ENCODE data around the gene EXOC6B.

EXOC6B gene

DNA sequence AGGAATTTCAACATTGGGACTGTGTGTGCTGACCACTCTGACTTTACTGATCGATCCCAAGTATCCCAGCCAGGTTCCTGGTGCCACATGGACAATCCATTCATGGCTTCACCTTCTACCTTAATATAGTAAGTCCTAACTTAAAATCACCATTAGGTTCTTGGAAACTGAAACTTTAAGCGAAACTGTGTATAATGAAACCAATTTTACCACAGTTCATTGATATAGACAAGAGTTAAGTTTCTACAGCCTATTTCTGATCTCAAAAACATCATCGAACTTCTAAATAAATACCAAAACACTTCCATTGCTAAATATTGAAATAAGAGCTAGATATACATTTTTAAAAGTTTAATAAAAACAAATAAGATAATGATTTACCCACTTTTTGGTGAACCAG lies 4.4 kb upstream of the EXOC6B start:
- no peak for DNase-seq (ENCODE audit: low read depth in 2 of 2)

DNA sequence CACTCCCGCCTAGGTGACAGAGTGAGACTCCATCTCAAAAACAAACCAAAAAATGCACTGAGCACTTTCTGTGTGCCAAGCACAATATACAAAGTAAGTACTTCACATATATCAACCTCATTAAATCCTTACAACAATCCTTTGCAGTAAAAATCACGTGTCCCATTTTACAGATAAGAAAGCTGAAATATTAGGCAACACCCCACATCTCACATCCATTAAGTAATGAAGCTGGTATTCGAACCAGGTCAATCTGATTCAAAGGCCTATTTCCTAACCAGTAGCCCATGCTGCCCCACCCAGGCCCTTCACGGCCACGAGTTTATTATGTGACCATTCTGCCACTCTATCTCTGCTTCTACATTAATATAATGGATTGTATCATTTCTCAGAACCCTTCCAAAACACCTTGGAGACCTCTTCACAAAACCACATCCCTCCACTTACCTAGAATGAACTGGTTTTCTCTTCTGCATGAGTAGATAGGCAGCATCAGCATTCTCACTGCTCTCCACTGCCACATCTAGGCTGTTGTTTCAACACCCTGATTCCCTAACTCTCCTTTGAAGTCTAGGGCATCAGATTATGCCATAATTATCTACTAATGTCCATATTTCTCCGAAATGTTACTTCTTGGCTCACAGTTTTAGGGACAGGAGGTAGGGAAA lies 3.1 kb upstream of the EXOC6B start:
- no peak for DNase-seq (ENCODE audit: low read depth in 2 of 2)

GRCh38 chr2:72827966-72828646 lies 2.3 kb upstream of the EXOC6B start:
- DNase-seq (ENCODE audit: low read depth in 2 of 2), result no peak

GRCh38 chr2:72827487-72827886 lies 1.7 kb upstream of the EXOC6B start:
- DNase-seq (ENCODE audit: low read depth in 2 of 2), result no peak

GRCh38 chr2:72826156-72826477 lies 284 bp upstream of the EXOC6B start:
- DNase-seq (ENCODE audit: low read depth in 2 of 2), result no peak

GRCh38 chr2:72824224-72824842 lies 1.5 kb downstream of the EXOC6B start:
- peak in 1 of 2 donors; percentile 3 for DNase-seq (ENCODE audit: low read depth in 2 of 2)

GRCh38 chr2:72822794-72823193 lies 3.0 kb downstream of the EXOC6B start:
- DNase-seq (ENCODE audit: low read depth in 2 of 2), result no peak

DNA sequence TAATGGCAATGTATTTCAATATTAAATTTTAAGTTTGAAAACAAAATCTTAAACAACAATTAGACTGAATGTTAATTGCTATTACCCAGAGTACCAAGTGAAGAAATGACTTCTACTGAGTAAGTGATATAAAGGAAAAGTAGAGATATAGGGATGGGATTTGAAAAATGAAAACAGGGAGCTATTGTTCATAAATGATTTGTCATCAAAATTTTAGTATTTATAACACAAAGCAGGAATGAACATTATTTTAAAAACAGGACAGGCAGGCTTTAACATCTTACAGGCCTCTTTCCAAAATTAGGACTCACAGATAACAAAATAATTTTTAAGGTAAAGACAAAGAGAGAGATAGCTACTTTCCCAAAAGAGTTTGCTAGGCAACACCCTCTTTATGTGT lies 3.9 kb downstream of the EXOC6B start:
- no peak for DNase-seq (ENCODE audit: low read depth in 2 of 2)

GRCh38 chr2:72821118-72821517 lies 4.7 kb downstream of the EXOC6B start:
- DNase-seq (ENCODE audit: low read depth in 2 of 2), result no peak

DNA sequence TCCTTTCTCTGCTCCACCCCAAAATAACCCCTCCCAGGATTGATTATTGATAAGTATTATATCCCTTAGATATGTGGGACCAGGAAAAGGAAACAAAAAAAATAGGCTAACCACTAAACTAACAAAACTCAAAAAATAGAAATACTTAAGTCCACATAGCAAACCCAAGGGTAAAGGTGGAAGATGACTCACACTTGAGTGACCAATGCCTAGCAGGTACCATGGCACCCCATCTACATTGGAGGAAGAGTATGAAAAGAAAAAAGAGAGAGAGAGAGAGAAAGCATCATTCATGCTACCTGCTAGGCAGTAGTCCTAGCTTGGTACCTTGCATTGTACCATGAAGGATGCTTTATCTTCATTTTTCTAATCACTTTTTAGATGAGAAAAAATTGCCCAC lies 6.3 kb downstream of the EXOC6B start:
- no peak for DNase-seq (ENCODE audit: low read depth in 2 of 2)

DNA sequence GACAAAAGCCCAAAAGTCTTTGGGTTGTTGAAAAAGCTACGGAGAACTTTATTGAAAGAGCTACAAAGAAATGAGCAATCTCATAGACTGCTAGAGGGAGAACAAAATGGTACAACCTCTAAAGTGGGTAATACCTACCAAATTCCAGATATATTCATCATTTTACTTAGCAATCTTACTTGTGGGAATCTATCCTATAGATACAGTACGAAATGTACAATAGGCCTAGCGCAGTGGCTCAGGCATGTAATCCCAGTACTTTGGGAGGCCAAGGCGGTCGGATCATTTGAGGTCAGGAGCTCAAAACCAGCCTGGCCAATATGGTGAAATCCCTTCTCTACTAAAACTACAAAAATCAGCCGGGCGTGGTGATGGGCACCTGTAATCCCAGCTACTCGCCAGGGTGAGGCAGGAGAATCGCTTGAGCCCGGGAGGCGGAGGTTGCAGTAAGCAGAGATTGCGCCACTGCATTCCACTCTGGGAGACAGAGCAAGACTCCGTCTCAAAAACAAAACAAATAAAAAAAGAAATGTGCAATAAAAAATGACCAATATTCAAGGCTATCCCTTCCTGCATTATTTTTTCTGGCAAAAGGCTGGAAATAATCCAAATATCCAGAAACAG lies 10.1 kb downstream of the EXOC6B start:
- DNase-seq (ENCODE audit: low read depth in 2 of 2), result no peak

DNA sequence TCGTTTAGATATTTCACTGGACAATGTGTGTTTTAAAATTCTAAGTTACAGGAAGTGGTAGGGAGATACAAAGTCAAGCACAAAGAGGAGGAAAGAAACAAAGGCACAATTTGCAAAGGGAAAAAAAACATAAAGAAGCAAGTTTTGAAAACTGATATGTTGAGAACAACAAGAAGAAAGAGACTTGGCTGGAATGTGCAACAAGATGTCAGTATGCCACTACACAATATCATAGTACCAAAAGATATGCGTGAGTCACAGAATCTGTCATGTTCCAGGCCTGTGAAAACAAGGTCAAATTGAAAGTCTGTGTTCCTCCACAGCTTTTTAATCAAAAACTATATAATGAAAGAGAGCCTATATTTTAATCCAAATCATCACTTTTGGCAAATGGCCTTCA lies 12.0 kb downstream of the EXOC6B start:
- DNase-seq (ENCODE audit: low read depth in 2 of 2), result no peak

DNA sequence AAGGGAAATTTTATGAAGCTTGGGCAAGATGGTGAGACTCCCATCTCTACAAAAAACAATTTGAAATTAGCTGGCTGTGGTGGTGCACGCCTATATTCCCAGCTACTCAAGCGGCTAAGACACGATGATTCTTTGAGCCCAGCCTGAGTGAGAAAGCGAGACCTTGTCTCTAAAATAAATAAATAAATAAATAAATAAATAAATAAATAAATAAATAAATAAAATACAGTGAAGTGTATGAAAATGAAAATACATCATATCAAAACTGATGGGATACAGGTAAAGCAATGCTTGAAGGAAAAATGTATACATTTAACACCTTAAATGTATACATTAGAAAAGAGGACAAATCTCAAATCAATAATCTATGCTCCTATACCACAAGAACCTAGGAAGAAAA lies 15.7 kb downstream of the EXOC6B start:
- no peak for DNase-seq (ENCODE audit: low read depth in 2 of 2)

DNA sequence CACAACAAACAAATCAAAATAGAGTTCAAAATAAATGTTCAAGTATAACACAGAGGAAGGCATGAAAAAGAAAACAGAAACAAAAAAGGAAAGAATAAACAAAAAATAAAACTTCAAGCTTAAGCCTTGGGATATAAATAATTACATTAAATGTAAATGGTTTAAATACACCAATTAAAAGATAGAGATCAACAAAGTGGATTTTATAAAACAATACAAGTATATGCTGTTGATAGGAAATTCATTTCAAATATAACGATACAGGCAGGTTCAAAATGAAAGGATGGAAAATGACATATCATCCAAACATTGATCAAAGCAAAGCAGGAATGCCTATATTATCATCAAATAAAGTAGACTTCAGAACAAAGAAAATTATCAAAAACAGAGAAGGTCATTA lies 16.7 kb downstream of the EXOC6B start:
- DNase-seq (ENCODE audit: low read depth in 2 of 2), result no peak

DNA sequence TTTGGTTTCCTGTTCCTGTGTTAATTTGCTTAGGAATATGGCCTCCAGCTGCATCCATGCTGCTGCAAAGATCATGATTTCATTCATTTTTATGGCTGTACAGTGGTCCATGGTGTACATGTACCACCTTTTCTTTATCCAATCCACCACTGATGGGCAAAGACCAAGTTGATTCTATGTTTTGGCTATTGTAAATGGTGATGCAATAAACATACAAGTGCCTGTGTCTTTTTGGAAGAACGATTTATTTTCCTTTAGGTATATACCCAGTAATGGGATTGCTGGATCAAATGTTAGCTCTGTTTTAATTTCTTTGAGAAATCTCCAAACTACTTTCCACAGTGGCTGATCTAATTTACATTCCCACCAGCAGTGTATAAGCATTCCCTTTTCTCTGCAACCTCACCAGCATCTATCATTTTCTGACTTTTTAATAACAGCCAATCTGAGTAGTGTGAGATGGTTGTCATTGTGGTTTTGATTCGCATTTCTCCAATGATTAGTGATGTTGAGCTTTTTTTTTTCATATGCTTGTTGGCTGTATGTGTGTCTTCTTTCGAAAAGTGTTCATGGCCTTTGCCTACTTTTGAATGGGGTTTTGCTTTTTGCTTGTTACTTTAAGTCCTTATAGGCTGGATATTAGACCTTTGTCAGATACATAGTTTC lies 19.4 kb downstream of the EXOC6B start:
- DNase-seq (ENCODE audit: low read depth in 2 of 2), result no peak

DNA sequence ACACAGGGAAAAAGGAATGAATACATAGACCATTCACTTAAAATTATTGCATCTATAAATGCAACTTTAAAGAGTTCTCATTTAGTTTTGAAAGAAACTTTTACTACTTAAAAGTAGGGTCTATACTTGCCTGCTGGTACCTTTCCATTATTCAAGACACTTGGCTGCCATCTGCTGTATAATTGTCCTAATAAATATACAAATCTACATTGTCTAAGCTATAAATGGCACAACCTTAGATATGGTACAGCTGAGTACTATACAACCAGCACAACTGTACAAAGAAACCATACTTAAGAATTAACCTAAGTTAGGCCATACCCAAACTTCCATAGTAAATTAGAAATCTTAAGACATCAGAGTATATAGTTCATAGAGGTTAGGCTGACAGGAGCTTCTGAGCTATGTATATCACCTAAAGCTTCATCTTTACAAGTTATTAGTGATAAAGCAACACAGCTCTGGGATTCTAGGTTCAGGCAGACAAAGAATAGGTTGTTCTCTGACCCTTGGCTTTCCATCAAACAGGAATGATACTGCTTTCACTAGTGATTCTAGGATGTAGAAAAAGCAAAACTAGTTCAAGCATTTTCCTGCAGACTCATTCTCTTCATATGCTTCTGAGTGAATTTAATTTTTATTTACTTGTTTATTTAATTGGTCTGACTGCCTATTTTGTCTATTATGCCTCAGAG lies 22.1 kb downstream of the EXOC6B start:
- no peak for DNase-seq (ENCODE audit: low read depth in 2 of 2)

DNA sequence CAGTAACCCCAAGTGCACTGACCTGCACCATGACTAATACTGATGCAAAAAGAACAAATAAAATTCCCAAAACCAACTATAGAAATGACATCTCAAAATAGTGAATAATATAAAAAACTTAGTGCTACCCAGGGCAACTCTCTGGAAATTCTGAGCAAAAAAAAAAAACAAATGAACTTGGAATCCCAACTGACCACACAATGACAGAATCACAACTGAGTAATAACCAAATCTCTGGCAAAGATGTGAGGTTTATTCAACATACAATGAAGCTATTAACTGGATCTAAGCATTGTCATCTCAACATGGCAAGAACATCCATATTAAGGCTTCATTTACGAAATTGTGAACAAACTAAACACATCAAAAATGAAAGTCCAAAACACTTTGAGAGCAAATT lies 22.7 kb downstream of the EXOC6B start:
- DNase-seq (ENCODE audit: low read depth in 2 of 2), result no peak

DNA sequence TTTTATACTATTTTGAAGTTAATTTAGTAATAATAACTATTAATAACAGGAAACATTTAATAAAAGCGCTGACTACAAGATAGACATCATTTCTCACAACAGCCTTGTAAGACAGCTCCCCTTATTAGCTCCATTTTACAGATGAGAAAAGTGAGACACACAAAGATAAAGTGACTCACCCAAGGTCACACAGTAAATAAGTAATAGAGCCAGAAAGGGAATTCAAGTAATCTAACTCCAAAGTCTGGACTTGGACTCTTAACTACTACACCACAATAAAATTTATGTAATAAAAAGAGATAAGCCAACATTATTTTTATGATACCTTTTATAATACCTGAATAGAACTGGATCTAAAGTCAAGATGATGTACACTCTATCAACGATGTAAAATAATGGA lies 25.3 kb downstream of the EXOC6B start:
- no peak for DNase-seq (ENCODE audit: low read depth in 2 of 2)

DNA sequence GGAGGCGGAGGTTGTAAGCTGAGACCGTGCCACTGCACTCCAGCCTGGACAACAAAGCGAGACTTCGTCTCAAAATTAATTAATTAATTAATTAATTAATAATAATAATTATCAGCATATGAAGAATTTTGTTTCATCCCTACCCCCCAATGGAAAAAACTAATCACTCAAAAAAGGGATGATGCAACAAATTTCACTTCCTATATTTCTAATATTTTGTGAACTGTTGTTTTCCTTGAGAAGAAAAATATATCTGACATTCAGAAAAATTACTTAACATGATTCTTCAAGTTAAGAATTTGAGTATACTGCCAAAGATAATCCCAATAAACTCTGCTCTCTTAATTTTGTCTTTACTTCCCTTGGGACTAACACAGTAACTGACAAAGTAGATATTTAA lies 28.1 kb downstream of the EXOC6B start:
- DNase-seq (ENCODE audit: low read depth in 2 of 2), result no peak

DNA sequence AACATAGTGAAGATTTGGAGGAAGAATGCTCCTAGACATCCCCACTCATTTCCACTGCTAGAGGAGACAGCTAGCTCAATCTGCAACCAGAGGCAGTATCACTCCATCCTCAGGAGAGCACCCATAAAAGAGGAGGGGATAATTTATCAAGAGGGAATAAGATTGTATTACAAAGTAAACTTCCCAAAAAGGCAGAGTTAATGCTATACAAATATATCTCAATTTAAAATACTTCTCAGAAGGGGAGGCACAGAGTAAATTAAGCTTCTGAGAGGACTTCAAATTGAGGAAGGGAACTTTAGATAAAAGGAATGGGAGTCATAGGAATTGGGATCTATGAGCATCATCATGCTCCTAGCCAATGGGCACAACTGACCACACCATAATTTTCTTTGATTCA lies 29.1 kb downstream of the EXOC6B start:
- no peak for DNase-seq (ENCODE audit: low read depth in 2 of 2)

- DNase-seq (ENCODE audit: low read depth in 2 of 2), result no peak
Observed at GRCh38 chr2:72794572-72794971, 31.3 kb downstream of the EXOC6B start.
